ENCODE data around the gene ZNF775.

- TF ChIP-seq POLR2AphosphoS5 (IDR thresholded peaks at IDR 0.05; ENCODE audit: low read depth, low read length) (no peak), POLR2A (IDR thresholded peaks at IDR 0.05; ENCODE audit: low read depth, low read length) (no peak), TAF1 (IDR thresholded peaks at IDR 0.05; ENCODE audit: low read depth, low read length) (no peak)
Observed at GRCh38 chr7:150342121-150342408, 37.1 kb upstream of the ZNF775 start.

Data from GM12891 (cell line).